Central memory CD8-positive, alpha-beta T cell (primary cell): ENCODE measurements around the gene HGS.

Experiments
- ATAC-seq: fragments of 150-1000 bp; cut with Tn5 transposase; replicated peaks from 2 replicates; pipeline ENCODE4 v1.10.0; 2022; ENCODE audit warnings: mild to moderate bottlenecking, moderate FRiP score, moderate number of reproducible peaks; ENCODE audit not compliant: poor library complexity, severe bottlenecking; ENCODE audit errors: extremely low read depth
- DNase-seq, 2 donors: peaks; one replicate each; pipeline ENCODE4 v3.0.0; 2021; ENCODE audit warnings: low spot score in 2 of 2
- H3K27ac Mint-ChIP-seq: one replicate; pipeline ENCODE4 v1.8.0; 2022; ENCODE audit warnings: low read depth, mild to moderate bottlenecking, moderate library complexity, mixed read lengths
- H3K27me3 Mint-ChIP-seq: one replicate; pipeline ENCODE4 v1.8.0; 2022; ENCODE audit warnings: mixed read lengths
- H3K36me3 Mint-ChIP-seq: one replicate; pipeline ENCODE4 v1.8.0; 2022; ENCODE audit warnings: mild to moderate bottlenecking, moderate library complexity, mixed read lengths; ENCODE audit not compliant: insufficient read depth
- H3K4me1 Mint-ChIP-seq: one replicate; pipeline ENCODE4 v1.8.0; 2022; ENCODE audit warnings: mixed read lengths
- H3K4me3 Mint-ChIP-seq: one replicate; pipeline ENCODE4 v1.8.0; 2022; ENCODE audit warnings: mild to moderate bottlenecking, moderate library complexity, mixed read lengths
- H3K9me3 Mint-ChIP-seq: one replicate; pipeline ENCODE4 v1.8.0; 2022; ENCODE audit warnings: mixed read lengths

The HGS gene

DNA sequence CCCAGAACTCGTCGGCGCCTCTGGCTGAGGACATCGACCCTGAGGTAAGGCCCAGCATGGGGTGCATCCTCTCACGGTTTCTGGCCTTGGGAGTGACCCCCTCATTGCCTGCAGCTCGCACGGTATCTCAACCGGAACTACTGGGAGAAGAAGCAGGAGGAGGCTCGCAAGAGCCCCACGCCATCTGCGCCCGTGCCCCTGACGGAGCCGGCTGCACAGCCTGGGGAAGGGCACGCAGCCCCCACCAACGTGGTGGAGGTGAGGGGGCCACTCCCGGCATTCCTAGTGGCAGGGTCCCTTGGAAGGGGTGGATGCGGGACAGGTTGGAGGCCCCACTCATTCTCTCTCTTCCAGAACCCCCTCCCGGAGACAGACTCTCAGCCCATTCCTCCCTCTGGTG, 11.0 kb downstream of the HGS start:
- no peak overlapping the region for H3K4me3 Mint-ChIP-seq
- no peak overlapping the region for H3K27ac Mint-ChIP-seq
- no peak for ATAC-seq
- H3K9me3 Mint-ChIP-seq: no peaks in the 10 kb centered on the region
- no peak for DNase-seq
- H3K4me1 Mint-ChIP-seq: peaks cover 4% of the 10 kb centered on the region
- H3K27me3 Mint-ChIP-seq: no peaks in the 10 kb centered on the region
- H3K36me3 Mint-ChIP-seq: peaks cover 24% of the 10 kb centered on the region

DNA sequence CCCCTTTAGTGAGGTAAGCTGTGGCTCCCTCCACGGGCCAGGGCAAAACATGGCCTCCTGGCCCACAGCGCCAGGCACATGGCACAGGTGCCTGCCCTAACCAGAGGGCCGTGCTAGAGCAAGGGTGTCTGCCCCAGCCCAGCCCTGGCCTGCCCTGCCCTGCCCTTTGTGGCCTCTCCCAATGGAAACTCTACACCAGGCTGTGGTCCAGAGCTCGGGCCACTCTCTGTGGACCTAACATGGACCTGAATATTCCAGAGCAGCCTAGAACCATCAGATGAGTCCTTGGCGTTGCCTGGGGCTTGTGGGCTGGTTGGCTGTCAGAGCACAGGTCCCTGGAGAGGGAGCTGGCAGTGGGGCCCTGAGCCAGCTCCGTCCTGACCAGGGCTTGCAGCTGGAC, 11.4 kb downstream of the HGS start:
- H3K36me3 Mint-ChIP-seq: peaks cover 24% of the 10 kb centered on the region
- H3K27ac Mint-ChIP-seq: no peak overlapping the region
- no peak for ATAC-seq
- no peaks in the 10 kb centered on the region for H3K27me3 Mint-ChIP-seq
- H3K4me1 Mint-ChIP-seq: no peaks in the 10 kb centered on the region
- H3K4me3 Mint-ChIP-seq: no peak overlapping the region
- no peaks in the 10 kb centered on the region for H3K9me3 Mint-ChIP-seq
- no peak for DNase-seq

DNA sequence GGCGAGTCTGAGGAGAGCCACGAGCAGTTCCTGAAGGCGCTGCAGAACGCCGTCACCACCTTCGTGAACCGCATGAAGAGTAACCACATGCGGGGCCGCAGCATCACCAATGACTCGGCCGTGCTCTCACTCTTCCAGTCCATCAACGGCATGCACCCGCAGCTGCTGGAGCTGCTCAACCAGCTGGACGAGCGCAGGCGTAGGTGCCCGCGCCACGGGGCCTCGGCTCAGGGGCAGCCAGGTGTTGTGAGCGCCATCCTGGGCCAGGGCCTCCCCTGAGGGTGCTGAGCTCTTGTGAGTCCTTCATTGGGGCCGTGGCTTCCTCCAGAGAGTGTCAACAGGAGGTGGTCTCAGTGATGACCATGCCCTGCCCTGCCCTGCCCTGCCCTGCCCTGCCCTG, 12.0 kb downstream of the HGS start:
- ATAC-seq: no peak
- H3K27me3 Mint-ChIP-seq: no peaks in the 10 kb centered on the region

GRCh38 chr17:81696218-81696941, 12.6 kb downstream of the HGS start:
- ATAC-seq: no peak
- Mint-ChIP-seq H3K9me3 (no peaks in the 10 kb centered on the region), H3K4me3 (no peak overlapping the region), H3K27ac (peak overlapping the region; percentile 25), H3K36me3 (peaks cover 27% of the 10 kb centered on the region), H3K27me3 (no peaks in the 10 kb centered on the region), H3K4me1 (peaks cover 8% of the 10 kb centered on the region)
- DNase-seq: no peak

More for the DNA sequence above, 12.0 kb downstream of the HGS start:
- H3K4me3 Mint-ChIP-seq: no peak overlapping the region
- H3K27ac Mint-ChIP-seq: no peak overlapping the region
- DNase-seq: no peak
- peaks cover 29% of the 10 kb centered on the region for H3K36me3 Mint-ChIP-seq
- H3K4me1 Mint-ChIP-seq: peaks cover 3% of the 10 kb centered on the region
- H3K9me3 Mint-ChIP-seq: no peaks in the 10 kb centered on the region

- peaks cover 22% of the 10 kb centered on the region for H3K36me3 Mint-ChIP-seq
- no peak for DNase-seq
- no peaks in the 10 kb centered on the region for H3K27me3 Mint-ChIP-seq
- no peak for ATAC-seq
- H3K4me3 Mint-ChIP-seq: no peak overlapping the region
- peak overlapping the region; percentile 25 for H3K27ac Mint-ChIP-seq
- peaks cover 17% of the 10 kb centered on the region for H3K4me1 Mint-ChIP-seq
- no peaks in the 10 kb centered on the region for H3K9me3 Mint-ChIP-seq
These were observed 13.6 kb downstream of the HGS start for GRCh38 chr17:81697261-81698044.

DNA sequence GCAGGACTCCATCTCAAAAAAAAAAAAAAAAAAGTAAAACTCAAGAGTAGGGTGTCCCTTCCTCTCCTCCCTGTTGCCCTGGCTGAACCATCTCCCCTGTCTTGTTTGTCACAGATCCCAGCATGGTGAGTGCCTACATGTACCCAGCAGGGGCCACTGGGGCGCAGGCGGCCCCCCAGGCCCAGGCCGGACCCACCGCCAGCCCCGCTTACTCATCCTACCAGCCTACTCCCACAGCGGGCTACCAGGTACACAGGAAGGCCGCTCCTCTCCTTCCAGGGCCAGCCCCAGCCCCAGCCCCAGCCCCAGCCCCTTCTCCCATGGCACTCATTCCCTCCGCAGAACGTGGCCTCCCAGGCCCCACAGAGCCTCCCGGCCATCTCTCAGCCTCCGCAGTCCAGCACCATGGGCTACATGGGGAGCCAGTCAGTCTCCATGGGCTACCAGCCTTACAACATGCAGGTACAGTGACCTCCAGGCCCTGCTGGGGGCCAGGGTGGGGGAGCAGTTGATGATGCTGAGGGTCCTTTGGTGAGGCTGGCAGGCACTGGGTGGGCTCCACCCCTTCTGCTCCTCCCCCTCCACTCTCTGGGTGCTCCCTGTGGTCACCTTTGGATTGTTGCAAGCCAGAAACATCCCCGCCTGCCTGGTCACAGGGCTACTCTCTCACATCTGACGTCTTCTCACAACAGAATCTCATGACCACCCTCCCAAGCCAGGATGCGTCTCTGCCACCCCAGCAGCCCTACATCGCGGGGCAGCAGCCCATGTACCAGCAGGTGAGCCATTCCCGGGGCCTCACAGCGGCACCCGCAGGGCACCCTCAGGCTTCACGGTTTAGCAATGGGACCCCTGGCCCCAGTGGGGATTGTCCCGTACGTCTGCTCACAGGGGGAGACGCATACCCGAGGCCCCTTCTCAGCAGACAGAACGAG, 16.8 kb downstream of the HGS start:
- Mint-ChIP-seq H3K36me3 (peaks cover 40% of the 10 kb centered on the region), H3K4me3 (peak overlapping the region; percentile 91), H3K9me3 (no peaks in the 10 kb centered on the region), H3K4me1 (peaks cover 24% of the 10 kb centered on the region), H3K27me3 (no peaks in the 10 kb centered on the region), H3K27ac (peak overlapping the region; percentile 95)
- DNase-seq: no peak
- ATAC-seq: no peak

DNA sequence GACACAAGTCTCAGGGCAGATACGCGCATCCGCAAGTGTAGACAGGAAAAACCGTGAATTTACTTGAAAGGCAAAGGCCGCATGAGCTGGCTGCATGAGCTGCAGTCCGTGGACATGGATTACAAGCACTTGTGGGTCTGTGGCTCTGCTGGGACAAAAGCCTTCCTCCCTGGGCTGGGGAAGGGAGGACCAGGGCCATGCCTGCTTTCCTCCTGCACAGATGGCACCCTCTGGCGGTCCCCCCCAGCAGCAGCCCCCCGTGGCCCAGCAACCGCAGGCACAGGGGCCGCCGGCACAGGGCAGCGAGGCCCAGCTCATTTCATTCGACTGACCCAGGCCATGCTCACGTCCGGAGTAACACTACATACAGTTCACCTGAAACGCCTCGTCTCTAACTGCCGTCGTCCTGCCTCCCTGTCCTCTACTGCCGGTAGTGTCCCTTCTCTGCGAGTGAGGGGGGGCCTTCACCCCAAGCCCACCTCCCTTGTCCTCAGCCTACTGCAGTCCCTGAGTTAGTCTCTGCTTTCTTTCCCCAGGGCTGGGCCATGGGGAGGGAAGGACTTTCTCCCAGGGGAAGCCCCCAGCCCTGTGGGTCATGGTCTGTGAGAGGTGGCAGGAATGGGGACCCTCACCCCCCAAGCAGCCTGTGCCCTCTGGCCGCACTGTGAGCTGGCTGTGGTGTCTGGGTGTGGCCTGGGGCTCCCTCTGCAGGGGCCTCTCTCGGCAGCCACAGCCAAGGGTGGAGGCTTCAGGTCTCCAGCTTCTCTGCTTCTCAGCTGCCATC, 17.7 kb downstream of the HGS start:
- peak overlapping the region; percentile 91 for H3K4me3 Mint-ChIP-seq
- H3K27me3 Mint-ChIP-seq: no peaks in the 10 kb centered on the region
- H3K9me3 Mint-ChIP-seq: no peaks in the 10 kb centered on the region
- ATAC-seq (no peak), DNase-seq (no peak)
- H3K36me3 Mint-ChIP-seq: peaks cover 42% of the 10 kb centered on the region
- H3K4me1 Mint-ChIP-seq: peaks cover 29% of the 10 kb centered on the region
- H3K27ac Mint-ChIP-seq: peak overlapping the region; percentile 95

- H3K4me3 Mint-ChIP-seq: peak within 1 kb of the TSS; percentile 91
- peak; percentile 71 to 78 for DNase-seq
- H3K27ac Mint-ChIP-seq: peak within 1 kb of the TSS; percentile 95
- no peaks in the 10 kb centered on the region for H3K9me3 Mint-ChIP-seq
- no peaks in the 10 kb centered on the region for H3K27me3 Mint-ChIP-seq
- ATAC-seq: peak; percentile 89
- peaks cover 44% of the 10 kb centered on the region for H3K36me3 Mint-ChIP-seq
- peaks cover 34% of the 10 kb centered on the region for H3K4me1 Mint-ChIP-seq
These were observed 19.3 kb downstream of the HGS start, which contains the start of gene MRPL12 for GRCh38 chr17:81702934-81703746. Gene MRPL12, plus strand, starts transcription at chr17:81703367. Its CDS starts 135 bp downstream, at chr17:81703502.

GRCh38 chr17:81703747-81704654, 20.2 kb downstream of the HGS start:
- Mint-ChIP-seq H3K4me1 (peaks cover 34% of the 10 kb centered on the region), H3K36me3 (peaks cover 43% of the 10 kb centered on the region), H3K4me3 (peak overlapping the region; percentile 91)

GRCh38 chr17:81705518-81706231, 21.9 kb downstream of the HGS start:
- Mint-ChIP-seq H3K9me3 (no peaks in the 10 kb centered on the region), H3K36me3 (peaks cover 40% of the 10 kb centered on the region), H3K4me1 (peaks cover 32% of the 10 kb centered on the region), H3K4me3 (no peak overlapping the region), H3K27me3 (no peaks in the 10 kb centered on the region), H3K27ac (peak overlapping the region; percentile 14)
- ATAC-seq (no peak), DNase-seq (no peak)

More at GRCh38 chr17:81703747-81704654, 20.2 kb downstream of the HGS start:
- Mint-ChIP-seq H3K9me3 (no peaks in the 10 kb centered on the region), H3K27me3 (no peaks in the 10 kb centered on the region), H3K27ac (peak overlapping the region; percentile 95)
- ATAC-seq (peak; percentile 34), DNase-seq (no peak)
